ENCODE measurements around the gene ADAMTS20.

ADAMTS20 gene

DNA sequence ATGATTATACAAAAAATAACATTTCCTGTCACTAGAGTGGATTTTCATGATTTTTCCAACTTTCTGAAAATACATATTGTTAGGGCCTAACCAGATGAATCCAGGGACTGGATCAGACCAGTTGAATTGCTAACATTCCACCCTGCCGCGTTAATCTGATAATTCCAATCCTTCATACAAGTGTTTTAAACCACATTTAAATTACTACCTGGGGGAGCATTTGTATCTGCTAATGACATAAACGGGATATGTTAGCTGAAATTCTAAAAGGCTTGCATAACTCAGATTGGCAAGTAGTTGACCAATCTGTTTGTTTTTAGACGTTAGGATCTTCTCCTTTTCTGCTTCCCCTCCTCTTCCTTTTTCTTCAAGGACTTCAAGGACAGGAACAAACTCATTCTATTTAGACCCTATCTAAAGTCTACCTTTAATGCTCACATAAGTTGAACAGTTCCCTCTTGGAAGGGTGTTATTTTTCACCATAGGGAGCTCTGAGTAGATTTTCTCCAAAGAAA is 239.0 kb downstream of the ADAMTS20 start:
- DNase-seq = no peak

DNA sequence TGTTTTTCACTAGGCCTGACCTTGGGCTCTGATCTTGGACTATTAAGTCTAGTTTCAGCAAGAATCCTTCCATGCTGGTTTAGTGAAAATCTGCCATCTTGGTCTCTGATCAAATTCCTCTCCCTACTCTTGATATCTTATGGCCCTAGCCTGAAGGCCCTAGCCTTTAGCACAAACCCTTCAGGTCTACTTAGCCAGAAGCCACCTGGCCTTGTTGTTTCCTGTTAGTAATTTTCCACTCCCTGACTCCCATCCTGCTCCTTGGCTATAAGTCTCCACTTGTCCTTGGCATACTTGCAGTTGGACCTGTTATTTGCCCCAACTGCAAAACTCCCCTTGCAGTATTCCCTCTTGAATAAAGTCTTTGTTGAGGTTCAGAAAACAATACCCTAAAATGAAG is 241.4 kb downstream of the ADAMTS20 start:
- DNase-seq = no peak

DNA sequence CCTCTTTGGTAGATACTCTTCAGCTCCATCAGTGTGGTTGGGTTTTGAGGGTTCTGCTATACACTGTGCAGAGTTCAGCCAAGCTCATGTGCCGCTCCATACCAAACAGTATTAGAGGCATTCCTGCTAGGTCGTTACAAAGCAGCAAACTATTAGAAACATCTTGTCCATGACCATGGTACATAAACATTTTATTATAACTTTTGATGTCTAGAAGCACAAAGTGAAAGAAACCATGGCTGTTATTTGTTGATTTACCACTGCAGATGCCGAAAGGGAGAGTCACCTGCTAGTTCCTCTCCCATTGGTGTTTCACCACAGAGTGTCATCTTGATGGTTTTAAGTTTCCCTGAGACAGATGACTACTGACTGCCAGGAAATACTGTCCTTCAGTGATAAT is 242.0 kb downstream of the ADAMTS20 start:
- no peak for DNase-seq

DNA sequence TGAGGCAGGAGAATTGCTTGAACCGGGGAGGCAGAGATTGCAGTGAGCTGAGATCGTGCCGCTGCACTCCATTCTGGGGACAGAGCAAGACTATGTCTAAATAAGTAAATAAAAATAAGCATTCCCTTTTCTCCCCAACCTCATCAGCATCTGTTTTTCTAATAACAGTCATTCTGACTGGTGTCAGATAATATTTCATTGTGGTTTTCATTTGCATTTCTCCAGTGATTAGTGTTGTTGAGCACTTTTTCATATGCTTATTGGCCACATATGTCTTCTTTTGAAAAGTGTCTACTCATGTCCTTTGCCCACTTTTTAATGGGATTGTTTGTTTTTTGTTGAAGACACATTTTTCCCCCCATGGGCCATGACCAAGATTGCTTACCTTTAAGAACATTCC is 243.2 kb downstream of the ADAMTS20 start:
- no peak for DNase-seq

DNA sequence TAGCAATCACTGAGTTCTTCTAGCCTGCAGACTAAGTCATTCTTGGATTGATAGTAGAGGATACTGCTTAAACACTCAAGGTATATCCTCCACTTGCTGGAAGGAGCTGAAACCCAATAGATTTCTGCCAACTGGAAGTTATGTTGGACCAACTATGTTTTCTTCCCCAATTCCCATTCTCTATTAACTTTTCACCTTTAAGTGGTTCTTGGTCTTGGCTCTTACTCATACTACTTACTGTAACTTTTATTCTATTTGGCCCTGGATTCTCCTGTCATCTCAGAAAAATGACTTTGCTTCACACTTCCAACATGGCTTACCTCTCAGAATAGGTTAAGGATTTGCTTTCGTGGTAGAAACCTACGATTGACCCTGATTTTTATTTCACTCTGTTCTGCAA is 244.9 kb downstream of the ADAMTS20 start:
- no peak for DNase-seq

DNA sequence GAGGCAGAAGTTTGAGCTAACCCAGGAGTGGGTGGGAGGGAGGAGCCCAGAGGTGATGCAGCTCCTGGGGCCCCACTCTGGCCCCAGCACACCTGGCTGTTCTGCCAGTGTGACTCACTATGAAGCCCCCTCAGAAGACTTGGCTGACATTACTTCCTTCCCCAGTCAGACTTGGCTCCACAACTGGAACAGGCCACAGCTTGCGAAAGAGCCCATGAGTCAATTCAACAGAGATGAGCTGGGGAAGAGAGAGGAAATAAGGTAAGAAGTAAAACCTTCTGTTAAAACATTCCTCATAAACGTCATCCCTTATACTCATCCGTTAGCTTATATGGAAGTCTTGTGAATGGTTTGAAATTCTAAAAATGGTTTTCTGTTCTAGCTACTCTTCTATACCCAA is 245.9 kb downstream of the ADAMTS20 start:
- DNase-seq = no peak

DNA sequence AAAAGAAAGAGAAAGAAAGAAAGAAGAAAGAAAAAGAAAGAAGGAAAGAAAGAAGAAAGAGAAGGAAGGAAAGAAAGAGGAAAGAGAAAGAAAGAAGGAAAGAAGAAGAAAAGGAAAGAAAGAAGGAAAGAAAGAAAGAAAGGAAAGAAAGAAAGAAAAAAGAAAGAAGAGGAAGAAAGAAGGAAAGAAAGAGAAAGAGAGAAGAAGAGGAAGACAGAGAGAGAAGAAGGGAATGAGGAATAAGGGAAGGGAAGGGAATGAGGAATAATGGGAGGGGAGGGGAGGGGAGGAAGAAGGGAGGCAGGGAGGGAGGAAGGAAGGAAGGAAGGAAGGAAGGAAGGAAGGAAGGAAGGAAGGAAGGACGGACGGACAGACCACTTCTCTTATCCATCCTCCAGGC is 246.9 kb downstream of the ADAMTS20 start:
- no peak for DNase-seq
